OCI-LY7 (cell line): ENCODE data around the gene CNOT1. TPM values are rescaled to one million over a fixed set of nuclear protein-coding genes. Genes with fewer than 3 reads are reported as not detected.

Source experiments
- BruUV-seq: library from RNA; stranded (reverse); fragments of 400-500 nt; replicated peaks from 2 replicates; lab custom pipeline; 2021; lab: Mats Ljungman, UMichigan
- CTCF ChIA-PET: fragments of 300-600 bp; sonication (Branson Sonifier 250); formaldehyde crosslinking; loops from one replicate; lab custom pipeline; 2022; ENCODE audit warnings: antibody characterized with exemption; ENCODE audit not compliant: unreplicated experiment; lab: Charles Lee
- POLR2A ChIA-PET: fragments of 300-600 bp; sonication (Branson Sonifier 250); formaldehyde crosslinking; loops from one replicate; lab custom pipeline; 2022; ENCODE audit warnings: antibody characterized with exemption; lab: Charles Lee
- DNase-seq: peaks from one replicate; pipeline ENCODE4 v3.0.0-alpha.2; 2015; ENCODE audit warnings: low spot score
- H2AFZ ChIP-seq: fragments of 200-600 bp; sonication (generic), shearing (Covaris generic); 2 replicates; pipeline ENCODE4 v1.6.1; 2014; ENCODE audit warnings: mild to moderate bottlenecking, antibody characterized with exemption, low read length, moderate library complexity
- H3K27ac ChIP-seq: fragments of 200-600 bp; sonication (generic); 2 replicates; pipeline ENCODE4 v1.5.1; 2014; ENCODE audit warnings: mixed run types, low read depth, mild to moderate bottlenecking, moderate library complexity, low read length, inconsistent platforms; ENCODE audit not compliant: poor library complexity, severe bottlenecking
- H3K36me3 ChIP-seq: fragments of 200-600 bp; sonication (generic); 2 replicates; pipeline ENCODE4 v1.6.1; 2014; ENCODE audit warnings: mild to moderate bottlenecking, antibody characterized with exemption, low read length, moderate library complexity, mixed read lengths; ENCODE audit not compliant: insufficient read depth
- H3K4me1 ChIP-seq: fragments of 200-600 bp; sonication (generic); 2 replicates; pipeline ENCODE4 v1.5.1; 2014; ENCODE audit warnings: mild to moderate bottlenecking, low read length; ENCODE audit not compliant: insufficient read depth, poor library complexity, severe bottlenecking
- H3K4me2 ChIP-seq: fragments of 200-600 bp; sonication (generic); 2 replicates; pipeline ENCODE4 v1.6.1; 2014; ENCODE audit warnings: mild to moderate bottlenecking, low read length
- H3K4me3 ChIP-seq: fragments of 200-600 bp; sonication (generic); 2 replicates; pipeline ENCODE4 v1.5.1; 2014; ENCODE audit warnings: mild to moderate bottlenecking, low read depth, low read length; ENCODE audit not compliant: poor library complexity, severe bottlenecking
- H3K79me2 ChIP-seq: fragments of 200-600 bp; sonication (generic); 2 replicates; pipeline ENCODE4 v1.6.1; 2016; ENCODE audit warnings: low read depth, mild to moderate bottlenecking, low read length, moderate library complexity, mixed read lengths; ENCODE audit not compliant: insufficient read depth
- H3K9me2 ChIP-seq: fragments of 200-600 bp; sonication (generic); 2 replicates; pipeline ENCODE4 v1.6.1; 2016; ENCODE audit warnings: mild to moderate bottlenecking, low read length, mixed read lengths; ENCODE audit not compliant: insufficient read depth
- H3K9me3 ChIP-seq: fragments of 200-600 bp; sonication (generic); 2 replicates; pipeline ENCODE4 v1.6.1; 2014; ENCODE audit warnings: mild to moderate bottlenecking, mixed run types, low read length, mixed read lengths
- H4K20me1 ChIP-seq: fragments of 200-600 bp; sonication (generic); 2 replicates; pipeline ENCODE4 v1.6.1; 2014; ENCODE audit warnings: mild to moderate bottlenecking, antibody characterized with exemption, low read length, moderate library complexity, mixed read lengths; ENCODE audit not compliant: insufficient read depth
- EZH2phosphoT487 ChIP-seq: fragments of 200-600 bp; sonication (generic); IDR thresholded peaks from 2 replicates; pipeline ENCODE4 v1.6.1; 2018; ENCODE audit warnings: low read depth, borderline replicate concordance, mild to moderate bottlenecking, mixed run types, antibody characterized with exemption, low read length, moderate library complexity, mixed read lengths
- intact Hi-C: fragments of 100-400 bp; cut with micrococcal nuclease; formaldehyde crosslinking; loops from one replicate; pipeline ENCODE4 v1.10.0; 2022; ENCODE audit not compliant: unreplicated experiment
- total RNA-seq, 2 experiments: library from RNA; depleted of rRNA in 1 of 2; stranded (reverse); fragments of >200 nt in 1 of 2; shearing (Covaris generic) in 1 of 2; gene quantifications; 2 replicates each; pipeline ENCODE4 v1.2.3, GENCODE V29; 2014 to 2022
- TF ChIP-seq, protein P1 (sequence below): fragments of 200-600 bp; sonication (generic); conservative IDR thresholded peaks from 2 replicates; pipeline ENCODE4 v1.5.1; 2014; ENCODE audit warnings: mild to moderate bottlenecking, antibody characterized with exemption, low read length, moderate library complexity, mixed read lengths

The CNOT1 gene
- total RNA-seq, 2 experiments from 2014 or later, result 230 to 288 TPM

DNA sequence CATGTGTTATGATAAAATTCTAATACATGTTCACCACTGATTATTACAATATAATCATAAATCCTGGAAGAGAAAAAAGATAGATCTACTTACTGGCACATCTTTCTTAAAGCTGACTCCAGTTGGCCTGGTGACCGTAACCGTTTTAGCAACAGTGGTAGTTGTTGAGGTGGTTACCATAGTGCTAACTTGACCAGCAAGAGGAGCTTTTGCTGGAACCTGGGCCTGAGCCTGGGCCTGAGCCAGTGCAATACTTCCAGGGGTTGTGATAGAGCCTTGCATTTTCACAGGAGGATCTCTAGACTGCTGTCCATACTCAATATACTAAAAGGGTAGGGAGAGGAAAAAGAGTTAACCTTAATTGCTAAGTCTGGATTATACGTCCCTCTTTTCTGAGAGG, 78.1 kb downstream of the CNOT1 start:
- Histone ChIP-seq H3K9me2 (no peaks in the 10 kb centered on the region), H3K36me3 (peaks cover 100% of the 10 kb centered on the region), H3K4me1 (no peaks in the 10 kb centered on the region), H4K20me1 (no peaks in the 10 kb centered on the region; the same call in 1 of the 2 replicates), H3K9me3 (no peaks in the 10 kb centered on the region), H3K4me3 (no peak overlapping the region), H3K27ac (no peak overlapping the region), H2AFZ (no peak overlapping the region), H3K79me2 (no peaks in the 10 kb centered on the region), H3K4me2 (no peak overlapping the region)
- POLR2A ChIA-PET, result interaction anchor here (1.6 kb wide), 1 partner anchor 34 kb away, joined by 4 read pairs; no protein-coding TSS in a partner anchor
- no TSS peak for BruUV-seq
- intact Hi-C loops, result no loop called here
- DNase-seq, result no peak
- CTCF ChIA-PET, result interaction anchor here (1.0 kb wide), 1 partner anchor 205 kb away, joined by 3 read pairs; no protein-coding TSS in a partner anchor
- TF ChIP-seq, protein P1, sequence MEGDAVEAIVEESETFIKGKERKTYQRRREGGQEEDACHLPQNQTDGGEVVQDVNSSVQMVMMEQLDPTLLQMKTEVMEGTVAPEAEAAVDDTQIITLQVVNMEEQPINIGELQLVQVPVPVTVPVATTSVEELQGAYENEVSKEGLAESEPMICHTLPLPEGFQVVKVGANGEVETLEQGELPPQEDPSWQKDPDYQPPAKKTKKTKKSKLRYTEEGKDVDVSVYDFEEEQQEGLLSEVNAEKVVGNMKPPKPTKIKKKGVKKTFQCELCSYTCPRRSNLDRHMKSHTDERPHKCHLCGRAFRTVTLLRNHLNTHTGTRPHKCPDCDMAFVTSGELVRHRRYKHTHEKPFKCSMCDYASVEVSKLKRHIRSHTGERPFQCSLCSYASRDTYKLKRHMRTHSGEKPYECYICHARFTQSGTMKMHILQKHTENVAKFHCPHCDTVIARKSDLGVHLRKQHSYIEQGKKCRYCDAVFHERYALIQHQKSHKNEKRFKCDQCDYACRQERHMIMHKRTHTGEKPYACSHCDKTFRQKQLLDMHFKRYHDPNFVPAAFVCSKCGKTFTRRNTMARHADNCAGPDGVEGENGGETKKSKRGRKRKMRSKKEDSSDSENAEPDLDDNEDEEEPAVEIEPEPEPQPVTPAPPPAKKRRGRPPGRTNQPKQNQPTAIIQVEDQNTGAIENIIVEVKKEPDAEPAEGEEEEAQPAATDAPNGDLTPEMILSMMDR, result no peak
- no peak for TF ChIP-seq EZH2phosphoT487

DNA sequence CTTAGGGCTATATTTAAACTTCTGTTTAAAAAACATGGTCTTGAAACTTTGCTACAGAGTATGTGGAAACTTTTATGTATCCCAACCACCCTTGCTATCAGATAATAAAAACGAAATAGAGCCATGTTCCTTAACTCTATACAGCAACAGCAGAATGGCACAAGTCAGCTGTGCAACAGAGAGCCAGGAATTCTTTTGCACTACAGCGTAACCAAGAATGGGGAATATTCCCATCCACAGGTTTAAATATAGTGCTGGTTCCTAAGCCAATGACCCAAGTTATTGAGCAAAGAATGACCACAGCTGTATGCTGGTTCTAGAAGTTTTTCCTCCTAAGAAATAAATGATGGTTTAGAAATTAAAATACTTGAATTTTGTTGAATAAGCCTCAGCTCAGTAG, 81.2 kb downstream of the CNOT1 start:
- Histone ChIP-seq H4K20me1 (no peaks in the 10 kb centered on the region; the same call in 1 of the 2 replicates), H3K4me3 (no peak overlapping the region), H3K36me3 (peaks cover 100% of the 10 kb centered on the region), H3K9me2 (no peaks in the 10 kb centered on the region), H2AFZ (no peak overlapping the region), H3K4me1 (no peaks in the 10 kb centered on the region), H3K27ac (no peak overlapping the region), H3K4me2 (no peak overlapping the region), H3K79me2 (no peaks in the 10 kb centered on the region), H3K9me3 (no peaks in the 10 kb centered on the region)
- CTCF ChIA-PET, result no interaction called here
- BruUV-seq, result no TSS peak
- intact Hi-C loops, result no loop called here
- TF ChIP-seq, protein P1, result no peak
- TF ChIP-seq EZH2phosphoT487, result no peak
- no peak for DNase-seq
- POLR2A ChIA-PET, result interaction anchor here (0.9 to 1.8 kb wide), 3 partner anchors 11 to 19 kb away, joined by 3 to 4 read pairs (median 3); no protein-coding TSS in a partner anchor

DNA sequence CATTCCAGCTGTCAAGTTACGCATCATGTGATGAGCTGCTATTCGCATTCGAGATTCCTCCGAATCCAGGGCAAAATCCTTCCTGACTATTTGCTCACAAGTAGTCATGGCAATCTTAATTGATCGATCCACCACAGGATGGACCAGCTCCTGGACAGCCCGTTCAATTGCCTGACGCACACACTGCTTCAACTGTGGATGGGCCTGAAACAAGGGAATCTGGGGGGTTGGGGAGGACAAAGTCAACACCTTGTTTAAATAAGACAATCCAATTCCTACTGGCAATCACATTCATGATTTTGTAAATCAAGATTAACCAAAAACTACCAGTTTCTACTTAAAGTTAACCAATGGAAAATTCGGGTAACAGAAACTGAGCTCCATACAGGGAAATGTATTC, 85.9 kb downstream of the CNOT1 start:
- POLR2A ChIA-PET, result interaction anchor here (0.6 to 1.4 kb wide), 6 partner anchors 45 to 184 kb away, joined by 3 to 4 read pairs (median 4); no protein-coding TSS in a partner anchor
- CTCF ChIA-PET, result no interaction called here
- no peaks in the 10 kb centered on the region for H3K9me2 ChIP-seq
- no peak overlapping the region for H3K4me3 ChIP-seq
- H3K4me1 ChIP-seq, result no peaks in the 10 kb centered on the region
- H2AFZ ChIP-seq, result no peak overlapping the region
- no peak for DNase-seq
- H4K20me1 ChIP-seq, result no peaks in the 10 kb centered on the region
- TF ChIP-seq, protein P1, result no peak
- no peak for TF ChIP-seq EZH2phosphoT487
- no peaks in the 10 kb centered on the region for H3K9me3 ChIP-seq
- H3K36me3 ChIP-seq, result peaks cover 99% of the 10 kb centered on the region
- intact Hi-C loops, result loop anchor here (5.0 kb wide), 1 partner anchor 34 kb away; no protein-coding TSS in a partner anchor
- no TSS peak for BruUV-seq
- H3K4me2 ChIP-seq, result no peak overlapping the region
- H3K79me2 ChIP-seq, result no peaks in the 10 kb centered on the region
- no peak overlapping the region for H3K27ac ChIP-seq
